Trophoblast cell (in vitro differentiated cells and primary cell): ENCODE data around the gene KIAA1614.

Experiments used
- DNase-seq, 2 donors: peaks; one replicate each; pipeline ENCODE4 v3.0.0-alpha.2; 2016
- H2AFZ ChIP-seq: 2 replicates; pipeline ENCODE4 v1.6.1; 2013; ENCODE audit warnings: low read length, moderate library complexity, mild to moderate bottlenecking; ENCODE audit not compliant: insufficient read depth, poor library complexity
- H2AK5ac ChIP-seq: 2 replicates; pipeline ENCODE4 v1.6.1; 2013; ENCODE audit warnings: mild to moderate bottlenecking, low read length
- H2BK120ac ChIP-seq: 2 replicates; pipeline ENCODE4 v1.6.1; 2013; ENCODE audit warnings: low read length, mild to moderate bottlenecking, moderate library complexity; ENCODE audit not compliant: insufficient read depth, poor library complexity
- H2BK12ac ChIP-seq: 2 replicates; pipeline ENCODE4 v1.6.1; 2013; ENCODE audit warnings: mild to moderate bottlenecking, low read length, moderate library complexity
- H2BK5ac ChIP-seq: 2 replicates; pipeline ENCODE4 v1.6.1; 2013; ENCODE audit warnings: low read length, low read depth, moderate library complexity, mild to moderate bottlenecking; ENCODE audit not compliant: poor library complexity
- H3K14ac ChIP-seq: 2 replicates; pipeline ENCODE4 v1.6.1; 2013; ENCODE audit warnings: mild to moderate bottlenecking, low read length
- H3K18ac ChIP-seq: 2 replicates; pipeline ENCODE4 v1.6.1; 2013; ENCODE audit warnings: mild to moderate bottlenecking, low read length
- H3K23ac ChIP-seq: 2 replicates; pipeline ENCODE4 v1.6.1; 2013; ENCODE audit warnings: low read length
- H3K27ac ChIP-seq: 2 replicates; pipeline ENCODE4 v1.5.1; 2013; ENCODE audit warnings: low read depth, mild to moderate bottlenecking, inconsistent platforms, low read length, moderate library complexity
- H3K27me3 ChIP-seq: 2 replicates; pipeline ENCODE4 v1.6.1; 2013; ENCODE audit warnings: inconsistent platforms, mild to moderate bottlenecking, low read length, moderate library complexity; ENCODE audit not compliant: insufficient read depth
- H3K36me3 ChIP-seq, 2 experiments: 1 replicate in 1 of 2; 2 replicates in 1 of 2; pipeline ENCODE4 v1.6.1; 2013; ENCODE audit warnings: low read length in 2 of 2, mild to moderate bottlenecking in 2 of 2, moderate library complexity in 1 of 2; ENCODE audit not compliant: insufficient read depth in 2 of 2, control insufficient read depth in 1 of 2
- H3K4ac ChIP-seq: 2 replicates; pipeline ENCODE4 v1.6.1; 2013; ENCODE audit warnings: low read depth, mild to moderate bottlenecking, low read length, moderate library complexity
- H3K4me1 ChIP-seq, 2 experiments: 1 replicate in 1 of 2; 2 replicates in 1 of 2; pipeline ENCODE4 v1.6.1; 2013; ENCODE audit warnings: low read length in 2 of 2, mild to moderate bottlenecking in 2 of 2, moderate library complexity in 1 of 2; ENCODE audit not compliant: insufficient read depth in 2 of 2, control insufficient read depth in 1 of 2
- H3K4me2 ChIP-seq: 2 replicates; pipeline ENCODE4 v1.6.1; 2013; ENCODE audit warnings: inconsistent platforms, mild to moderate bottlenecking, low read length, moderate library complexity
- H3K4me3 ChIP-seq: 2 replicates; pipeline ENCODE4 v1.5.1; 2013; ENCODE audit warnings: mild to moderate bottlenecking, low read depth, low read length, inconsistent platforms
- H3K79me1 ChIP-seq: one replicate; pipeline ENCODE4 v1.6.1; 2013; ENCODE audit warnings: low read length
- H3K79me2 ChIP-seq: 2 replicates; pipeline ENCODE4 v1.6.1; 2013; ENCODE audit warnings: low read length, mild to moderate bottlenecking; ENCODE audit not compliant: control insufficient read depth, insufficient read depth, poor library complexity
- H3K9ac ChIP-seq: 2 replicates; pipeline ENCODE4 v1.6.1; 2013; ENCODE audit warnings: mild to moderate bottlenecking, low read length
- H3K9me3 ChIP-seq: 2 replicates; pipeline ENCODE4 v1.6.1; 2013; ENCODE audit warnings: low read depth, mild to moderate bottlenecking, control low read depth, inconsistent platforms, low read length; ENCODE audit not compliant: insufficient read depth
- H4K12ac ChIP-seq: 2 replicates; pipeline ENCODE4 v1.6.1; 2013; ENCODE audit warnings: low read depth, mild to moderate bottlenecking, low read length, moderate library complexity
- H4K8ac ChIP-seq: 2 replicates; pipeline ENCODE4 v1.6.1; 2013; ENCODE audit warnings: low read depth, mild to moderate bottlenecking, low read length, moderate library complexity
- H4K91ac ChIP-seq: one replicate; pipeline ENCODE4 v1.6.1; 2013; ENCODE audit warnings: low read depth, mild to moderate bottlenecking, low read length, moderate library complexity
- WGBS: extraction: QIAGEN DNeasy Blood & Tissue Kit; methylation state at CpG from one replicate; pipeline ENCODE4 v1.1.7; 2013; ENCODE audit warnings: missing lambda C conversion rate; ENCODE audit not compliant: insufficient read length, insufficient coverage; ENCODE audit errors: extremely low coverage; 5-methylcytosine and 5-hydroxymethylcytosine counted together

KIAA1614 gene

DNA sequence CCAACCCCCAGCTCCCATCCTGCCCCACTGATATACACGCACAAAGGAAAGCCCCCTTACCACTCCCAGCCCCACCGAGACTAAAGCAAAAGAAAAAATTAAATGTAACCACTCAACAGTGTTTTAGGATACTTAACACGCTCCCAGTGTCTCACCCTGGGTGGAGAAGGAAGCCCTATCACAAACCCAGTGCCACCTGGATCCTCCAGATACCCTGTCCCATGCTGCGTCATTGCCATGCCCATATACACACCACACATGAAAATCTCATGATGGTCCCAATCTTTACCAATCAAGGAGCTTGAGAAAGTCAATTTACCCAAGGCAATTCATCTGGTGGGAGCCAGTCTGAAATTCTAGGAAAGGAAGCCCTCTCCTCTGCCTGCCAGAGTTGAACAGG is 11.2 kb downstream of the KIAA1614 start:
- Histone ChIP-seq H4K91ac (no peak overlapping the region), H4K8ac (no peak overlapping the region), H2AK5ac (no peak overlapping the region), H3K79me2 (no peaks in the 10 kb centered on the region), H3K14ac (no peak overlapping the region), H3K27ac (no peak overlapping the region), H3K4ac (no peak overlapping the region), H2AFZ (no peak overlapping the region), H4K12ac (no peak overlapping the region), H3K4me2 (no peak overlapping the region), H3K9ac (no peak overlapping the region), H2BK120ac (no peak overlapping the region), H3K79me1 (peaks cover 3% of the 10 kb centered on the region), H3K9me3 (no peaks in the 10 kb centered on the region), H3K18ac (no peak overlapping the region), H3K4me1 (peaks cover 12% of the 10 kb centered on the region in 2 experiments), H3K36me3 (no peaks in the 10 kb centered on the region), H3K4me3 (no peak overlapping the region), H2BK12ac (no peak overlapping the region), H3K27me3 (no peaks in the 10 kb centered on the region), H3K23ac (no peak overlapping the region), H2BK5ac (no peak overlapping the region)
- WGBS: no CpG with 5 or more reads among the region's 4 CpGs
- no peak for DNase-seq

- Histone ChIP-seq H3K4me2 (no peak overlapping the region), H3K27me3 (no peaks in the 10 kb centered on the region), H3K79me1 (peaks cover 3% of the 10 kb centered on the region), H2BK12ac (no peak overlapping the region), H4K91ac (no peak overlapping the region), H3K4ac (no peak overlapping the region), H3K4me1 (peaks cover 12% of the 10 kb centered on the region in 2 experiments), H2AFZ (no peak overlapping the region), H3K79me2 (no peaks in the 10 kb centered on the region), H3K14ac (no peak overlapping the region), H2BK5ac (no peak overlapping the region), H4K12ac (no peak overlapping the region), H3K4me3 (no peak overlapping the region), H2BK120ac (no peak overlapping the region), H3K18ac (no peak overlapping the region), H2AK5ac (no peak overlapping the region), H3K9me3 (no peaks in the 10 kb centered on the region), H3K23ac (no peak overlapping the region), H3K36me3 (no peaks in the 10 kb centered on the region), H3K27ac (no peak overlapping the region), H3K9ac (no peak overlapping the region), H4K8ac (no peak overlapping the region)
- no CpG with 5 or more reads among the region's 2 CpGs for WGBS
- no peak for DNase-seq
These were observed 12.2 kb downstream of the KIAA1614 start for GRCh38 chr1:180924939-180925338.

- Histone ChIP-seq H4K8ac (no peak overlapping the region), H3K4me1 (peaks cover 12% of the 10 kb centered on the region in 2 experiments), H3K9me3 (no peaks in the 10 kb centered on the region), H3K79me2 (no peaks in the 10 kb centered on the region), H3K14ac (no peak overlapping the region), H3K27ac (no peak overlapping the region), H2BK120ac (no peak overlapping the region), H3K18ac (no peak overlapping the region), H2AFZ (no peak overlapping the region), H3K4ac (no peak overlapping the region), H3K23ac (no peak overlapping the region), H4K91ac (no peak overlapping the region), H3K9ac (no peak overlapping the region), H4K12ac (no peak overlapping the region), H2BK12ac (no peak overlapping the region), H3K27me3 (no peaks in the 10 kb centered on the region), H3K4me2 (no peak overlapping the region), H3K4me3 (no peak overlapping the region), H2BK5ac (no peak overlapping the region), H3K79me1 (peaks cover 3% of the 10 kb centered on the region), H2AK5ac (no peak overlapping the region), H3K36me3 (no peaks in the 10 kb centered on the region)
- WGBS: no CpG with 5 or more reads among the region's 7 CpGs
- no peak for DNase-seq
These were observed 12.9 kb downstream of the KIAA1614 start for GRCh38 chr1:180925471-180926051.

DNA sequence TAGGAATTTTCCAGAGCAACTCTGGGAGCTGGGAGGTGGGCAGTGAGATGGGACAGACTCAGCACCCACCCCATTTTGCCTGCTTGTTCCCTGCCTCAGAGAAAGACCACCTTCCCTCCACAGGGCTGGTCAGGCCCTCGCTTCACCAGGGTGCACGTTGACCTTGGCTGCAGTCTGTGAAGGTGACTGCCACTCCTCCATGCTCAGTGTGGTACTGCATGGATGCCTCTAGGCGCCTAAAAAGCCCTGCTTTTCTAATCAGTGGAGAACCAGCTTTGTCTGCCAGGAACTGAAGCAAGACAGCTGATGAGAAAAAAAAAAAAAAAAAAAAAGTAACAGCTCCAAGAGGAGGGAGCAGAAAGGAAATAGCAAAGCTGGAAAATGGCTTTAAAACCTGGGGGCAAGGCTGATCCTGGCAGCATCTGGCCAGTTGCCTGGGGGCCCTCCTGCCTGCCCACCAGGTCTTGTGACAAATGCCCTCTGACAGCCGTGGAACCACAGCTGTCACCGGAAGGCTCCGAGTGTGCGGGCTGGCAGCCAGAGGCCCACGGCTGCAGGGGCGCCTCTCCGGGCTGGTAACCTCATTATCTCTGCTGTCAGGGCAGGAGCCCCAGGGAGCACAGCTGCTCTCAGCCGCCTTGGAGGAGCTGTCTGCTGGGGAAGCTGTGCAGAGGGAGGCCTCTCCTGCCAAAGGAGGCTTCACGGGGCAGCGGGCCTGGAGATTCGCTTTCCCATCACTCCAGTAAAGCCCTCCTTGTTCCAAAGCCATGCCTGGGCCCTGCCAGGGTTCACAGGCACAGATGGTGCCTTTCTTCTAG is 13.7 kb downstream of the KIAA1614 start:
- H3K18ac ChIP-seq: no peak overlapping the region
- H4K91ac ChIP-seq: no peak overlapping the region
- no peak overlapping the region for H3K14ac ChIP-seq
- H2BK5ac ChIP-seq: no peak overlapping the region
- H3K79me1 ChIP-seq: peaks cover 3% of the 10 kb centered on the region
- H3K4ac ChIP-seq: no peak overlapping the region
- H4K8ac ChIP-seq: no peak overlapping the region
- no CpG with 5 or more reads among the region's 14 CpGs for WGBS
- H2BK120ac ChIP-seq: no peak overlapping the region
- no peak overlapping the region for H3K4me3 ChIP-seq
- H3K79me2 ChIP-seq: no peaks in the 10 kb centered on the region
- no peak overlapping the region for H3K4me2 ChIP-seq
- H3K9ac ChIP-seq: no peak overlapping the region
- no peak overlapping the region for H3K27ac ChIP-seq
- H2BK12ac ChIP-seq: no peak overlapping the region
- no peak overlapping the region for H4K12ac ChIP-seq
- H3K9me3 ChIP-seq: no peaks in the 10 kb centered on the region
- no peaks in the 10 kb centered on the region for H3K36me3 ChIP-seq
- H2AK5ac ChIP-seq: no peak overlapping the region
- H2AFZ ChIP-seq: no peak overlapping the region
- peaks cover 12% of the 10 kb centered on the region in 2 experiments for H3K4me1 ChIP-seq
- no peak overlapping the region for H3K23ac ChIP-seq
- no peaks in the 10 kb centered on the region for H3K27me3 ChIP-seq
- DNase-seq: no peak
